OCI-LY7 (cell line): Measurements from ENCODE around the gene GTSF1L. TPM values are rescaled to one million over a fixed set of nuclear protein-coding genes. Genes with fewer than 3 reads are reported as not detected.

Experiments
- BruUV-seq: library from RNA; stranded (reverse); fragments of 400-500 nt; replicated peaks from 2 replicates; lab custom pipeline; 2021; lab: Mats Ljungman, UMichigan
- CTCF ChIA-PET: fragments of 300-600 bp; sonication (Branson Sonifier 250); formaldehyde crosslinking; loops from one replicate; lab custom pipeline; 2022; ENCODE audit warnings: antibody characterized with exemption; ENCODE audit not compliant: unreplicated experiment; lab: Charles Lee
- POLR2A ChIA-PET: fragments of 300-600 bp; sonication (Branson Sonifier 250); formaldehyde crosslinking; loops from one replicate; lab custom pipeline; 2022; ENCODE audit warnings: antibody characterized with exemption; lab: Charles Lee
- DNase-seq: peaks from one replicate; pipeline ENCODE4 v3.0.0-alpha.2; 2015; ENCODE audit warnings: low spot score
- H2AFZ ChIP-seq: fragments of 200-600 bp; sonication (generic), shearing (Covaris generic); 2 replicates; pipeline ENCODE4 v1.6.1; 2014; ENCODE audit warnings: mild to moderate bottlenecking, antibody characterized with exemption, low read length, moderate library complexity
- H3K27ac ChIP-seq: fragments of 200-600 bp; sonication (generic); 2 replicates; pipeline ENCODE4 v1.5.1; 2014; ENCODE audit warnings: mixed run types, low read depth, mild to moderate bottlenecking, moderate library complexity, low read length, inconsistent platforms; ENCODE audit not compliant: poor library complexity, severe bottlenecking
- H3K36me3 ChIP-seq: fragments of 200-600 bp; sonication (generic); 2 replicates; pipeline ENCODE4 v1.6.1; 2014; ENCODE audit warnings: mild to moderate bottlenecking, antibody characterized with exemption, low read length, moderate library complexity, mixed read lengths; ENCODE audit not compliant: insufficient read depth
- H3K4me1 ChIP-seq: fragments of 200-600 bp; sonication (generic); 2 replicates; pipeline ENCODE4 v1.5.1; 2014; ENCODE audit warnings: mild to moderate bottlenecking, low read length; ENCODE audit not compliant: insufficient read depth, poor library complexity, severe bottlenecking
- H3K4me2 ChIP-seq: fragments of 200-600 bp; sonication (generic); 2 replicates; pipeline ENCODE4 v1.6.1; 2014; ENCODE audit warnings: mild to moderate bottlenecking, low read length
- H3K4me3 ChIP-seq: fragments of 200-600 bp; sonication (generic); 2 replicates; pipeline ENCODE4 v1.5.1; 2014; ENCODE audit warnings: mild to moderate bottlenecking, low read depth, low read length; ENCODE audit not compliant: poor library complexity, severe bottlenecking
- H3K79me2 ChIP-seq: fragments of 200-600 bp; sonication (generic); 2 replicates; pipeline ENCODE4 v1.6.1; 2016; ENCODE audit warnings: low read depth, mild to moderate bottlenecking, low read length, moderate library complexity, mixed read lengths; ENCODE audit not compliant: insufficient read depth
- H3K9me2 ChIP-seq: fragments of 200-600 bp; sonication (generic); 2 replicates; pipeline ENCODE4 v1.6.1; 2016; ENCODE audit warnings: mild to moderate bottlenecking, low read length, mixed read lengths; ENCODE audit not compliant: insufficient read depth
- H3K9me3 ChIP-seq: fragments of 200-600 bp; sonication (generic); 2 replicates; pipeline ENCODE4 v1.6.1; 2014; ENCODE audit warnings: mild to moderate bottlenecking, mixed run types, low read length, mixed read lengths
- H4K20me1 ChIP-seq: fragments of 200-600 bp; sonication (generic); 2 replicates; pipeline ENCODE4 v1.6.1; 2014; ENCODE audit warnings: mild to moderate bottlenecking, antibody characterized with exemption, low read length, moderate library complexity, mixed read lengths; ENCODE audit not compliant: insufficient read depth
- CTCF ChIP-seq: fragments of 200-600 bp; sonication (generic); conservative IDR thresholded peaks from 2 replicates; pipeline ENCODE4 v1.5.1; 2014; ENCODE audit warnings: mild to moderate bottlenecking, antibody characterized with exemption, low read length, moderate library complexity, mixed read lengths
- EZH2phosphoT487 ChIP-seq: fragments of 200-600 bp; sonication (generic); IDR thresholded peaks from 2 replicates; pipeline ENCODE4 v1.6.1; 2018; ENCODE audit warnings: low read depth, borderline replicate concordance, mild to moderate bottlenecking, mixed run types, antibody characterized with exemption, low read length, moderate library complexity, mixed read lengths
- intact Hi-C: fragments of 100-400 bp; cut with micrococcal nuclease; formaldehyde crosslinking; loops from one replicate; pipeline ENCODE4 v1.10.0; 2022; ENCODE audit not compliant: unreplicated experiment
- total RNA-seq, 2 experiments: library from RNA; depleted of rRNA in 1 of 2; stranded (reverse); fragments of >200 nt in 1 of 2; shearing (Covaris generic) in 1 of 2; gene quantifications; 2 replicates each; pipeline ENCODE4 v1.2.3, GENCODE V29; 2014 to 2022

The GTSF1L gene
- total RNA-seq, 2 experiments from 2014 or later: 3.1 to 3.3 TPM

- no peak for DNase-seq
- intact Hi-C loops: no loop called here
- Histone ChIP-seq H3K4me1 (no peaks in the 10 kb centered on the region), H2AFZ (no peak overlapping the region), H3K4me2 (no peak overlapping the region), H3K27ac (no peak overlapping the region), H3K4me3 (no peak overlapping the region), H3K9me3 (no peaks in the 10 kb centered on the region), H3K9me2 (no peaks in the 10 kb centered on the region), H4K20me1 (no peaks in the 10 kb centered on the region), H3K36me3 (no peaks in the 10 kb centered on the region), H3K79me2 (no peaks in the 10 kb centered on the region)
- BruUV-seq: no TSS peak
- ChIA-PET POLR2A (no interaction called here), CTCF (no interaction called here)
- TF ChIP-seq CTCF (no peak), EZH2phosphoT487 (no peak)
These were observed 44.8 kb upstream of the GTSF1L start for GRCh38 chr20:43771503-43772190.

- TF ChIP-seq EZH2phosphoT487: no peak
- no peak for TF ChIP-seq CTCF
- H3K4me2 ChIP-seq: no peak overlapping the region
- no TSS peak for BruUV-seq
- no peak overlapping the region for H3K27ac ChIP-seq
- H3K9me2 ChIP-seq: no peaks in the 10 kb centered on the region
- H4K20me1 ChIP-seq: no peaks in the 10 kb centered on the region
- H2AFZ ChIP-seq: no peak overlapping the region
- H3K36me3 ChIP-seq: no peaks in the 10 kb centered on the region
- no peak for DNase-seq
- intact Hi-C loops: no loop called here
- no peaks in the 10 kb centered on the region for H3K79me2 ChIP-seq
- H3K4me3 ChIP-seq: no peak overlapping the region
- H3K4me1 ChIP-seq: no peaks in the 10 kb centered on the region
- no peaks in the 10 kb centered on the region for H3K9me3 ChIP-seq
- POLR2A ChIA-PET: interaction anchor here (0.7 to 0.9 kb wide), 2 partner anchors 22 to 65 kb away, joined by 4 to 5 read pairs; no protein-coding TSS in a partner anchor
- CTCF ChIA-PET: no interaction called here
These were observed 43.5 kb upstream of the GTSF1L start for GRCh38 chr20:43770342-43770741.
